H1 (cell line): ENCODE results near the gene PRRX2. TPM values are rescaled to one million over a fixed set of nuclear protein-coding genes. Genes with fewer than 3 reads are reported as not detected.

Experiments
- CTCF ChIA-PET: fragments of 300-600 bp; sonication (Branson Sonifier 250); formaldehyde crosslinking; loops from one replicate; lab custom pipeline; 2021; ENCODE audit not compliant: partially characterized antibody; lab: Charles Lee
- POLR2A ChIA-PET: fragments of 300-600 bp; sonication (Branson Sonifier 250); formaldehyde crosslinking; loops from one replicate; lab custom pipeline; 2021; ENCODE audit warnings: inconsistent platforms; ENCODE audit not compliant: partially characterized antibody; lab: Charles Lee
- DNase-seq, 2 experiments: peaks; one replicate each; pipeline versions ENCODE4 v3.0.0 to v3.0.0-alpha.2; 2010 to 2022; ENCODE audit warnings: low spot score in 2 of 2, low read depth in 1 of 2, mixed read lengths in 1 of 2
- FAIRE-seq: peaks from 2 replicates; lab custom pipeline; 2011; peaks lifted over from hg19 to GRCh38; lab: Jason Lieb, UNC
- H2AFZ ChIP-seq: 2 replicates; pipeline ENCODE4 v1.8.1; 2012; ENCODE audit warnings: low read length, inconsistent platforms
- H2AK5ac ChIP-seq: 2 replicates; pipeline ENCODE4 v1.6.1; 2013; ENCODE audit warnings: low read depth, low read length
- H2BK120ac ChIP-seq: replicated peaks from 2 replicates; pipeline ENCODE3; 2013; ENCODE audit warnings: low read depth, low read length, inconsistent platforms
- H2BK12ac ChIP-seq: 2 replicates; pipeline ENCODE4 v1.6.1; 2013; ENCODE audit warnings: low read depth, low read length
- H2BK15ac ChIP-seq: 2 replicates; pipeline ENCODE4 v1.6.1; 2013; ENCODE audit warnings: low read length
- H2BK20ac ChIP-seq: 2 replicates; pipeline ENCODE4 v1.6.1; 2013; ENCODE audit warnings: low read length
- H2BK5ac ChIP-seq: 2 replicates; pipeline ENCODE4 v1.6.1; 2013; ENCODE audit warnings: low read depth, low read length
- H3K14ac ChIP-seq: 2 replicates; pipeline ENCODE4 v1.6.1; 2013; ENCODE audit warnings: inconsistent platforms; ENCODE audit not compliant: insufficient read length
- H3K18ac ChIP-seq: 2 replicates; pipeline ENCODE4 v1.6.1; 2013; ENCODE audit warnings: low read length; ENCODE audit errors: extremely low read depth
- H3K23ac ChIP-seq: 2 replicates; pipeline ENCODE4 v1.6.1; 2013; ENCODE audit warnings: inconsistent platforms; ENCODE audit not compliant: insufficient read length
- H3K23me2 ChIP-seq: 2 replicates; pipeline ENCODE4 v1.6.1; 2013; ENCODE audit warnings: low read depth, low read length
- H3K27ac ChIP-seq: 2 replicates; pipeline ENCODE4 v1.6.1; 2011; ENCODE audit warnings: low read depth, low read length, inconsistent platforms
- H3K27me3 ChIP-seq, 4 experiments: replicated peaks in 1 of 4; 1 replicate in 1 of 4; 2 replicates in 3 of 4; pipeline versions ENCODE4 v1.6.1 to v1.8.1; 2011 to 2013; ENCODE audit warnings: low read length in 3 of 4, mild to moderate bottlenecking in 3 of 4, inconsistent platforms in 2 of 4, mixed read lengths in 2 of 4, moderate library complexity in 1 of 4; ENCODE audit not compliant: control insufficient read depth in 3 of 4, insufficient read depth in 3 of 4; ENCODE audit errors: extremely low read depth in 1 of 4
- H3K36me3 ChIP-seq, 4 experiments: 2 replicates each; pipeline versions ENCODE4 v1.6.1 to v1.8.1; 2011 to 2013; ENCODE audit warnings: mild to moderate bottlenecking in 4 of 4, low read length in 3 of 4, moderate library complexity in 2 of 4, control low read depth in 1 of 4, inconsistent platforms in 1 of 4; ENCODE audit not compliant: insufficient read depth in 4 of 4, control insufficient read depth in 2 of 4
- H3K4ac ChIP-seq: replicated peaks from 2 replicates; pipeline ENCODE3; 2013; ENCODE audit warnings: low read length, low read depth, mixed read lengths, inconsistent platforms; ENCODE audit not compliant: insufficient read length
- H3K4me1 ChIP-seq, 4 experiments: replicated peaks in 1 of 4; 1 replicate in 1 of 4; 2 replicates in 3 of 4; pipeline versions ENCODE4 v1.6.1 to v1.8.1; 2011 to 2013; ENCODE audit warnings: low read length in 3 of 4, inconsistent platforms in 2 of 4, mixed read lengths in 1 of 4; ENCODE audit not compliant: insufficient read depth in 4 of 4, control insufficient read depth in 3 of 4
- H3K4me2 ChIP-seq, 2 experiments: 2 replicates each; pipeline versions ENCODE4 v1.6.1 to v1.8.1; 2011 to 2013; ENCODE audit warnings: low read depth in 2 of 2, low read length in 2 of 2, control low read depth in 1 of 2, inconsistent platforms in 1 of 2, mild to moderate bottlenecking in 1 of 2; ENCODE audit not compliant: insufficient read depth in 1 of 2
- H3K4me3 ChIP-seq, 4 experiments: fragments of 200-600, 300-600 bp in 1 of 4; sonication (generic), shearing (Covaris generic), sonication (Bioruptor Twin) in 1 of 4; 2 replicates each; pipeline versions ENCODE4 v1.5.1 to v1.8.1; 2011 to 2016; ENCODE audit warnings: low read length in 4 of 4, low read depth in 3 of 4, control low read depth in 2 of 4, inconsistent platforms in 2 of 4, mild to moderate bottlenecking in 2 of 4, mixed read lengths in 1 of 4, moderate library complexity in 1 of 4; ENCODE audit not compliant: insufficient read depth in 2 of 4; ENCODE audit errors: extremely low read depth in 1 of 4
- H3K56ac ChIP-seq: replicated peaks from 2 replicates; pipeline ENCODE3; 2013; ENCODE audit warnings: low read depth, mild to moderate bottlenecking, mixed read lengths, low read length, inconsistent platforms; ENCODE audit not compliant: insufficient read length
- H3K79me1 ChIP-seq: 2 replicates; pipeline ENCODE4 v1.6.1; 2013; ENCODE audit warnings: low read depth, low read length, control low read depth
- H3K79me2 ChIP-seq, 2 experiments: 2 replicates each; pipeline versions ENCODE4 v1.6.1 to v1.8.1; 2012 to 2013; ENCODE audit warnings: low read length in 2 of 2, mild to moderate bottlenecking in 2 of 2, inconsistent platforms in 1 of 2; ENCODE audit not compliant: insufficient read depth in 2 of 2, control insufficient read depth in 1 of 2
- H3K9ac ChIP-seq, 4 experiments: replicated peaks in 1 of 4; 1 replicate in 1 of 4; 2 replicates in 3 of 4; pipeline versions ENCODE4 v1.6.1 to v1.8.1; 2011 to 2013; ENCODE audit warnings: low read depth in 3 of 4, low read length in 3 of 4, control low read depth in 2 of 4, mild to moderate bottlenecking in 2 of 4, moderate library complexity in 2 of 4, inconsistent platforms in 1 of 4; ENCODE audit errors: extremely low read depth in 1 of 4
- H3K9me3 ChIP-seq, 2 experiments: 2 replicates each; pipeline versions ENCODE4 v1.6.1 to v1.8.1; 2012 to 2013; ENCODE audit warnings: mild to moderate bottlenecking in 2 of 2, moderate library complexity in 2 of 2, control low read depth in 1 of 2, inconsistent platforms in 1 of 2, low read depth in 1 of 2, low read length in 1 of 2, mixed read lengths in 1 of 2; ENCODE audit not compliant: insufficient read depth in 2 of 2
- H4K20me1 ChIP-seq, 2 experiments: replicated peaks in 1 of 2; 2 replicates each; pipeline versions ENCODE3 to v1.8.1; 2011 to 2013; ENCODE audit warnings: inconsistent platforms in 2 of 2, low read length in 2 of 2, mild to moderate bottlenecking in 1 of 2; ENCODE audit not compliant: insufficient read depth in 2 of 2, control insufficient read depth in 1 of 2
- H4K5ac ChIP-seq: 2 replicates; pipeline ENCODE4 v1.6.1; 2013; ENCODE audit warnings: low read length, low read depth, mixed read lengths, inconsistent platforms; ENCODE audit not compliant: insufficient read length
- H4K8ac ChIP-seq: 2 replicates; pipeline ENCODE4 v1.8.0; 2013; ENCODE audit warnings: mild to moderate bottlenecking, moderate library complexity, low read length, inconsistent platforms; ENCODE audit not compliant: insufficient read depth; ENCODE audit errors: extremely low read depth
- H4K91ac ChIP-seq: replicated peaks from 2 replicates; pipeline ENCODE3; 2013; ENCODE audit warnings: low read length, mixed read lengths, inconsistent platforms; ENCODE audit not compliant: insufficient read length
- FOSL1 ChIP-seq: IDR thresholded peaks from 2 replicates; pipeline ENCODE4 v1.6.1; 2011; ENCODE audit warnings: mild to moderate bottlenecking, low read depth, low read length, moderate library complexity; ENCODE audit not compliant: insufficient read depth
- RBBP5 ChIP-seq: IDR thresholded peaks from 2 replicates; pipeline ENCODE4 v1.7.1; 2012; ENCODE audit warnings: low read depth, mild to moderate bottlenecking, inconsistent platforms, low read length, moderate library complexity, borderline replicate concordance
- SIX5 ChIP-seq: IDR thresholded peaks from 2 replicates; pipeline ENCODE4 v1.6.1; 2011; ENCODE audit warnings: mild to moderate bottlenecking, low read depth, low read length
- SRF ChIP-seq: IDR thresholded peaks from 2 replicates; pipeline ENCODE4 v1.6.1; 2011; ENCODE audit warnings: mild to moderate bottlenecking, low read depth, low read length, moderate library complexity
- WGBS, 2 experiments: shearing (Covaris generic) in 1 of 2; methylation state at CpG; one replicate each; pipeline versions ENCODE4 v1.1.6 to v1.1.7; 2013 to 2015; ENCODE audit warnings: low lambda C conversion rate in 2 of 2, mixed read lengths in 2 of 2, inconsistent platforms in 1 of 2, low coverage in 1 of 2, missing lambda C conversion rate in 1 of 2; ENCODE audit not compliant: insufficient replicate concordance in 2 of 2, insufficient coverage in 1 of 2, insufficient read length in 1 of 2; ENCODE audit errors: extremely low coverage in 1 of 2, missing lambda C conversion rate in 1 of 2; 5-methylcytosine and 5-hydroxymethylcytosine counted together
- polyA plus RNA-seq, 7 experiments: library from polyadenylated mRNA; depleted of rRNA in 3 of 7; stranded (reverse) in 5 of 7; unstranded in 2 of 7; fragments of >200 nt in 5 of 7; fragments of 200-250 nt in 2 of 7; gene quantifications; 1 replicate in 5 of 7; 2 replicates in 1 of 7; 4 replicates in 1 of 7; pipeline versions ENCODE4 v1.2.1 to v1.2.3, GENCODE V29; 2011 to 2013; ENCODE audit warnings: missing spikeins in 2 of 7, mixed read lengths in 2 of 7
- total RNA-seq: library from RNA; stranded (reverse); fragmentation: NEBNext Ultra II Directional; extraction: Animal tissue kit (Norgen Biotek cat#: 25700); gene quantifications from 2 replicates; pipeline ENCODE4 v1.2.1, GENCODE V29; 2021
- TF ChIP-seq, protein P1 (sequence below), 3 experiments: IDR thresholded peaks; 1 replicate in 2 of 3; 2 replicates in 1 of 3; pipeline versions ENCODE4 v1.5.1 to v1.6.1; 2011; ENCODE audit warnings: low read length in 3 of 3, mild to moderate bottlenecking in 3 of 3, inconsistent platforms in 2 of 3, low read depth in 1 of 3, moderate library complexity in 1 of 3; ENCODE audit not compliant: insufficient read depth in 1 of 3; ENCODE audit errors: control extremely low read depth in 1 of 3

The PRRX2 gene
- total and polyA plus RNA-seq, 2 of the 8 experiments (the other 6 are each of a cell fraction or from before 2014, with no cell fraction given) = 5.8 to 9.2 TPM

DNA sequence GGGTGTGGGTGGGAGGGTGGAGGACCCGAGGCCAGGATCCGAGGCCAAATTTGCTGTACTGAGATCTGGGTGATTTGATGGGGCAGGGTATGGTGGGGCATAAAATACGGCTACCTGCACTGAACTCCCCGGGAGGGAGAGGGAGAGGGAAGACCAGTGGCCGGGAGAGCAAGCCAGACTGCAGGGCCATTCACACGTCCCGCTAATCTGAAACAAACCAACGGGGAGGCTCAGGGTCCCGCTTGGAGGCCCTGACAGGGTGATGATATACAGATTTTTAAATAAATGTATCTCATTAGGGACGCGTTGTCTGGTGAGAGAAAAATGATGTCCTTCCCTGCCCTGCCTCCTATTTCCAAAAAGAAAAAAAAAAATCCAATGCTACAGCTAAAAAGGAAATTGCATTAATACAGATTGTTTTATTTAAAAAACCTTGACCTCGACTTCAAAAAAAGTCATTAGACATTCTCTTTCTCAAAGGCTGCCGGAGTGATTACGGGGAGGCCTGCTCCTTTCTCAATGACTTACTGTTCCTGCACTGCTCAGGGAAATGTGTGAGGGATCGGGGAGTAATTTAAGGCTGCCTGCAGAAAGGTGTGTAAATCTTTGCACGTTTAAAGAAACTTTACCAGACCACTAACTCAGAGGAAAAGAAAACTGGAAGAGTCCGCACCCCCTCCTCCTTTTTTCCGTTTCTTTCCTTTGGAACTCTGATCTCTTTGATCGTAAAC lies 11.5 kb upstream of the PRRX2 start:
- H3K4me2 ChIP-seq = no peak overlapping the region
- H3K18ac ChIP-seq = no peak overlapping the region
- H3K9me3 ChIP-seq = no peaks in the 10 kb centered on the region
- no peak overlapping the region for H2BK12ac ChIP-seq
- DNase-seq = no peak
- no peak overlapping the region for H4K5ac ChIP-seq
- no peaks in the 10 kb centered on the region for H3K36me3 ChIP-seq
- WGBS, 2 experiments = 80% methylated on average over 14 of the region's 19 CpGs; no CpG with 5 or more reads in 1 of the 2 experiments
- H4K91ac ChIP-seq = no peak overlapping the region
- no peak overlapping the region for H2AFZ ChIP-seq
- H2BK20ac ChIP-seq = no peak overlapping the region
- CTCF ChIA-PET = interaction anchor here (0.6 to 3.3 kb wide), 4 partner anchors 9 to 129 kb away, joined by 3 to 14 read pairs (median 8); no protein-coding TSS in a partner anchor
- no peak overlapping the region for H3K56ac ChIP-seq
- no peak overlapping the region for H2BK5ac ChIP-seq
- H3K14ac ChIP-seq = no peak overlapping the region
- H3K9ac ChIP-seq = no peak overlapping the region
- no peaks in the 10 kb centered on the region for H3K4me1 ChIP-seq
- no peaks in the 10 kb centered on the region for H3K23me2 ChIP-seq
- no peaks in the 10 kb centered on the region for H3K79me2 ChIP-seq
- no peak overlapping the region for H2AK5ac ChIP-seq
- H2BK15ac ChIP-seq = no peak overlapping the region
- no peak overlapping the region for H3K4ac ChIP-seq
- no peak overlapping the region for H3K23ac ChIP-seq
- no peak overlapping the region for H3K27ac ChIP-seq
- no peaks in the 10 kb centered on the region for H4K20me1 ChIP-seq
- H3K27me3 ChIP-seq = no peaks in the 10 kb centered on the region; a peak in 1 of 7 replicates
- H2BK120ac ChIP-seq = no peak overlapping the region
- FAIRE-seq = no peak
- POLR2A ChIA-PET = no interaction called here
- no peak overlapping the region for H4K8ac ChIP-seq
- no peaks in the 10 kb centered on the region for H3K79me1 ChIP-seq
- no peak overlapping the region for H3K4me3 ChIP-seq
- TF ChIP-seq SRF (no peak), FOSL1 (no peak), SIX5 (no peak), RBBP5 (no peak)
- TF ChIP-seq, protein P1, sequence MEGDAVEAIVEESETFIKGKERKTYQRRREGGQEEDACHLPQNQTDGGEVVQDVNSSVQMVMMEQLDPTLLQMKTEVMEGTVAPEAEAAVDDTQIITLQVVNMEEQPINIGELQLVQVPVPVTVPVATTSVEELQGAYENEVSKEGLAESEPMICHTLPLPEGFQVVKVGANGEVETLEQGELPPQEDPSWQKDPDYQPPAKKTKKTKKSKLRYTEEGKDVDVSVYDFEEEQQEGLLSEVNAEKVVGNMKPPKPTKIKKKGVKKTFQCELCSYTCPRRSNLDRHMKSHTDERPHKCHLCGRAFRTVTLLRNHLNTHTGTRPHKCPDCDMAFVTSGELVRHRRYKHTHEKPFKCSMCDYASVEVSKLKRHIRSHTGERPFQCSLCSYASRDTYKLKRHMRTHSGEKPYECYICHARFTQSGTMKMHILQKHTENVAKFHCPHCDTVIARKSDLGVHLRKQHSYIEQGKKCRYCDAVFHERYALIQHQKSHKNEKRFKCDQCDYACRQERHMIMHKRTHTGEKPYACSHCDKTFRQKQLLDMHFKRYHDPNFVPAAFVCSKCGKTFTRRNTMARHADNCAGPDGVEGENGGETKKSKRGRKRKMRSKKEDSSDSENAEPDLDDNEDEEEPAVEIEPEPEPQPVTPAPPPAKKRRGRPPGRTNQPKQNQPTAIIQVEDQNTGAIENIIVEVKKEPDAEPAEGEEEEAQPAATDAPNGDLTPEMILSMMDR (IDR thresholded peaks at IDR 0.05; ENCODE audit: control extremely low read depth in 1 of 3, insufficient read depth in 1 of 3, low read depth in 1 of 3, low read length in 3 of 3) = no peak
